Endometrial microvascular endothelial cells (primary cell): ENCODE measurements around the gene SLC1A2. TPM values are rescaled to one million over a fixed set of nuclear protein-coding genes. Genes with fewer than 3 reads are reported as not detected.

Source experiments
- in situ Hi-C: cut with HindIII; loops from 2 replicates; pipeline ENCODE4 v1.10.0; 2017; ENCODE audit warnings: low sequenced_read_pairs, low pct_unique_long_range_greater_than_20kb; ENCODE audit errors: inconsistent ontology term
- total RNA-seq: library from RNA; depleted of rRNA; stranded (reverse); fragments of >200 nt; gene quantifications from one replicate; pipeline ENCODE4 v1.2.3, GENCODE V29; 2015; ENCODE audit errors: inconsistent ontology term

Gene SLC1A2
- total RNA-seq, 1 donor from 2014 or later, result not detected

DNA sequence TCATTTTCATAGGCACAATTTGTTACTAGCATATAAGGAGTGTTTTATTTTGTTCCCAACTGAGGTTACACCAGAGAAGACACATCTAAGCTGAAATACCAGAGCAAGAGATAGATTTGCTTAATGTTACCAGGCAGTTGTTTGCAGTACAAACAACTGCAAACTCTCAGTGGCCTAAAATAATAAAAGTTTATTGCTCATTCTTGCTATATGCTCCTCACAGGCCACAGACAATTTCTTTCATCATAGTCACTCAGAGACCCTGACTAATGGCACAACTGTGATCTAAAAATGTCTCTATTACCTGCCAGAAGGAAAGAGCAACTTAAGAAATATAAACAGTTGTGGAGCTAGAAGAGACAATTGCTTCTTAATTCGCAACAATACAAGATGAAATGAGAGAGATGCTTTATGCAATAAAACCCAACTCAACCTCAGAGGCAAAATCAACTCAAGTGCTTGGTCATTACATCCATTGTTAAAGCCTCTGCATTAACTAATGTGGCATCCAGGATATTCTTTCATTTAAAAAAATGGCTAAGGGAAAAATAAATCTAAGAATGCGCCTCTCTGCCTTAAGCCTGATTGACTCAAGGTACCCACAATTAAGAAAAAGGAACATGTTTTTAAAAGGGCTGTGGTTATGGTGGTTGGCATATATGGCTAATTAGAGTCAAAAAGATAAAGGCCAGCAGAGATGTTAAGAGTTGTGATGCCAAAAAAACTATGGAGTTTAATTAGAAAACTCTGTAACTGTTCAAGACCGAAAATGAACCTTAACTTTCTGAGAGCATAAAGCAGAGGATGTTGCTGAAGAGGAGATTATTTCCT is 176.7 kb downstream of the SLC1A2 start:
- in situ Hi-C loops, result no loop called here

DNA sequence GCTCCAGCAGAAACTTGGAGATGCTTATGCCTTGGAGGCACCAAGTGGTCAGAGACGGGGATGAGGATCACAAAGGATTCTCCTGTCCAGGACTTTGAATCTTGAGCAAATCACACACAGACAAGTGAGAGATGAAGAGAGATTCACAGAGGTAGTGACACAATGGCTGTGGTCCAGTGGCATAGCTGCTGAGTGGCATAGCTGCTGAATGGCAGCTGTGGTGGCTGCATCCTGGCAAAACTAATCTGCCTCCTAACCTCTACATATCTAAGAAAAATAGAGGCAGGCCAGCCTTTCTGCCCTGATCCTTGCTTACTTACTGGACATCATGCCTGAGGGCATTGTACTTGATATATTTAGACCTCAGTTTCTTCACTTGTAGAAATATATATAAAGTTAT is 177.8 kb downstream of the SLC1A2 start:
- in situ Hi-C loops, result no loop called here

DNA sequence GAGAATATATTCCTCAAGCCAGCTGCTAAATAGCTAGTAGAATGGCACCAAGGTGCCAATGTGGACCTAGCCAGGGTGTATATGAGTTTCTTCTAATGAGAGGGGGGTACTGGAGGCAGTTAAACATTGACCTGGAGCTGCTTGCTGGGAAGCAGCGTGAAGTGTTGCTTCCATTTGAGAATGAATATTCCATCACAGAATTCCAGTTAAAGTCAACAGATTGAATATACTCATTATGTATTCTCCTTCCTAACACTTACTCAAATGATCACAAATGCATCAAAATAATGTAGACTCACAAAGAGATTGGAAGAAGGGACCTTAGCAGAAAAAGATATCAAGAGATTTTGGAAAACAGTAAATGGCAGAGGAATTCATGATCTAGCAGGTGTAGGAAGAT is 178.3 kb downstream of the SLC1A2 start:
- in situ Hi-C loops, result no loop called here

DNA sequence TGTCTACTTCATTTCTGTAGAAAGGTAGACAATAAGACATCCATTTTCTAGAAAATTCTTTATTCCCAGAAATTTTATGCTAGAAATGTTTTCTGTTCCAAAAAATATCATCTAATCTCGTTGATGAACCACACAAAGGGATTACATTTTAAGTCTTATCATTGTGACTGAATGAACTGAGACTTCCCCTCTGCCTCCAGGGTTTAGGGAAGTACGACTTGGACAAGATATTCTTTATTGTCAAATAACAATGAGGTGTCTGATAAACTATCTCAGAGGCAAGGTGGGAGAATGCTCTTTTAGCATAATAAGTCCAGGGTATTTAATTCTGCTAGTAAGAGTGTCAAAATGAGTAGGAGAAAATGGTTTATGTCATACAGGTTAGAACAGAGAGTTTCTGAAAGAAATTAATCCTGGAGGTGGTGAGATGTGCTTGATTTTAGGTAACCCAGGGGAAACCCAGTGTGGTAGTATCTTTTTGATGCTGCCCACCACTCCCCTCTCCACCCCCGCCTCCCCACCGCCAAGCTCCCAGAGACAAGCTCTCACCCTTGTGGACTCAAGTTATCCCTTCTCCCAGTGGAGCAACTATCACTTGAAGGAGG is 179.8 kb downstream of the SLC1A2 start:
- in situ Hi-C loops, result no loop called here

DNA sequence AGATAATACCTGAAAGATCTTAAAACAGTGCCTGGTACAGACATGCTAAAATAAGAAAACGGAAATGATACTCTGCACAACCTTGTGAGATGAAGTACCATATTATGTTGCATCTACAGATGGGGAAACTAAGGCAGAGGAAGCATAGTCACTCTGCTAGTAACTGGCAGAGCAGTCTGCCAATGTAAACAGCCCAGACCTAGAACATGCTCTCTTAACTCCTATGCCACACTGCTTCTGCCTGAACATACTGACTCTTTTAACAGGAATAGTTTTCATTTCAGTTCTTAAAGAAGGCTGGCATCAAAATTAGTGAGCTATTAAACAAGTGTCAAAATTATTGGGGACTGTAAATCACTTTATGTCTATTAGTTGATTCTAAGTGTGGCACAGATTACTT is 180.5 kb downstream of the SLC1A2 start:
- in situ Hi-C loops, result no loop called here

DNA sequence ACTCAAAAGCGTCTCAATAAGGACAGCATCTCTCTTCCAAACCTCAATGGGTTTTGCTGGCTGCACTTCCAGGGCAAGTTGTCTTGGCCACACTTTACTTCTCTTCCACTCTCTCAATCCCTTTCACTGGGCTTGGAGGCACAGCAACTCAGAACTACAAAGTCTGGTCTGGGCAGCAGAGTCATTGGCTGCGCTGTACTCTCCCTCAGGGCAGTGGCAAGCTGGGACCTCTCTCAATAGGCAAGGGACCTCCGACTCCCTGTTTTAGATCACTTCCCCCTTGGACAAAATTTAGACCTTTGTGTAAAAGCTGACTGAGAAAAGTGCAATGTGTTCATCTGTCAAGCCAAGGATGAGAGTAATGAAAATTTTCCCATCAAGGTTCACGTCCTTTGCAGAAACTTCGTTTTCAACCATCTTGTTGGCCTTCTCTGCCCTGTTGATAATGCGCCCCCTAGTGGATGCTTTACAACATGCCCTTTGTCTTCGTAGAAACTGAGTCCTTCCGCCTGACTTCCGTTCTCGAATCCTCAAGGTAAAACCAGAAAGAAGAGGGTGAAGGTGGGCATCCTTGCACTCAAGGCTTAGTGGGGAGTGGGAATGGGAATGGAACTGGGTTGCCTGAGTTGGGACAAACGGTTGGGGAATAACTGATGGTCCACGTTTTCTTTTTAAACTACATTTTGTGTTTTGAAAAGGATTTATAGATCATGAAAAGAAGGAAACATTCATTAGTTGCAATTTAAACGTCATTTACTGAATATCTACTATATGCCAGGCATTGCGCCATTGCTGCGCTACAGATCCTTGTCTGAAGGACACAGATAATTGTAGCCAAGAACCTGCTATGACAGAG is 181.3 kb downstream of the SLC1A2 start:
- in situ Hi-C loops, result no loop called here

DNA sequence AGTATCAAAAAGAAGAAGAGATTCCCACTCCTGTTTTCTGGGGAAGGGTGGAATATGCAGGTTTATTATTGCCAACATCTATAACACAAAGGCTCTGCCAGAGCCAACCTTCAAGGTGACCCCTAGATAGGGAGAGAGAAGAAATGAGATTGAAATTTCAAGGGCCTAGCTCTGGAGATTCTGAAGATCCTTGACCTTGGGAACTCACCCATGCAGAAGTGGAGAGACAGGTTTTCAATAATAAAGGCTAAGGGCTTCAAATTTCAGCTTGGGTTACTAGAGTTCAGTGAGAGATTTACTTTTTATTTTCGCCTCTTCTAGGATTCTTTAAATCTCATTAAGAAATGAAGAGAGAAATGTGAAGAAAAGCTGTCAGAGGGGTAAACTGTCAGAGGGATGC is 182.0 kb downstream of the SLC1A2 start:
- in situ Hi-C loops, result no loop called here

DNA sequence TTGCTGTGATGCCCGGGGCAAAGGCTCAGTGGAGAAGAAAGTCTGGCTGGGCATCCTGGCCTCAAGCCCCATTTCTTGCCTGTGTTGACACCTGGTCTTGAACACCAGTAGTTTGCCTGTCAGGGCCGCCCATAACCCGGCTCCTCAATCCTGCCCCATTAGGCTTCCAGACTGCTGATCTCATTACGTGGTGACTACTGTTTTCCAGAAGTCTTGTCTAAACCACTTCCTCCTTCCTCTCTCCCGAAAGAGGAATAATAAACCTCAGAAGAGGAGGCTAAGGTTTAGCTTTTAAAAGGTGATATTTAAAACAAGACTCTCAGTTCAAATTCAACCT is 182.7 kb downstream of the SLC1A2 start:
- in situ Hi-C loops, result no loop called here

DNA sequence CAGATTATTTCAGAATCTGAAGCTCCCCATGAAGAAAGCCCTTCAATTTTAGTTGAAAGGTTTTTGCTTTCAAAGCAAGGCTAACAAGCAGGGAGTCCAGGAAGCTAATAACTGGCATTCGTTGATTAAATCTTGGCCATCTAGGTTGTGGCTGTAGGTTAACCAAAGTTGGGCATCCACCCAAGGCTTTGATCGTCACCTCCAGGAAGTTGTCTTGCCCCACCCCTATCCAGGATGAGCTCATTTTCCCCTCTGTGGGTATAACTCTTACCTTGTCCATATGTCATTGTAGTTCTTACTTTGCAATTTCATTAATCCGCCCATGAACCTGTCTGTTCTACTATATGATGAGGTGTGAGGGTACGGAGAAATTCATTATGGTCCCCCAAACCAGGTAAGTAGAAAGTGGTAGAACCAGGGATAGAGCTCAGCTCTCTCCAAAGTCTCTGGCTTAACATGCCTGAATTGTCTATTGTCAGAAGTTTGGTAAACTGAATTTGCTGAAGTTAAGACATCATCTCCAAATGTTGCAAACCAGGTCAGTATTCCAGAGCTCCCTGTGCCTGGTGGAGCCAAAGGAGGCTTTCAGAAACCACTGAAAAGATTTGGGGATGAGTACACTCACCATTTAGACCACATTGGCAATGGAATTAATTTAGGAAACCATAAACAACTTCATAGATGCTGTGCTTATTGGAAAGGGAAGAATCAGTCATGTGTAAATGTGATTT is 183.3 kb downstream of the SLC1A2 start:
- in situ Hi-C loops, result no loop called here

DNA sequence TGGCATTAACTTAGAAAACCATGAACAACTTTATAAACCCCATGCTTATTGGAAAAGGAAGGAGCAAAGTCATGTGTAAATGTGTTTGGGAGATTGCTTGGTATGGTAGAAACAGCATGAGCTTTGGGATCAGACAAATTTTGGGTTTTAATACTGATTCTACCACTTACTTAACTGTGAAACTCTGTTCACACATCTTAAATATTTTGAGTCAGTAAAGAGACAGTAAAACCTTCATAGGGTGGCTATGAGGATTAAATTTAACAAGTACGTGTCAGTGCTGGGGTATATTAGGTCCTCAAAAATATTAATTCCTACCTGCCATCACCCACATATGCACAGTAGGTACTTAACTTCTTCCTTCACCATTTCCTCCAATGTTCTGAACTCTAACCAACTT is 183.9 kb downstream of the SLC1A2 start:
- in situ Hi-C loops, result no loop called here

DNA sequence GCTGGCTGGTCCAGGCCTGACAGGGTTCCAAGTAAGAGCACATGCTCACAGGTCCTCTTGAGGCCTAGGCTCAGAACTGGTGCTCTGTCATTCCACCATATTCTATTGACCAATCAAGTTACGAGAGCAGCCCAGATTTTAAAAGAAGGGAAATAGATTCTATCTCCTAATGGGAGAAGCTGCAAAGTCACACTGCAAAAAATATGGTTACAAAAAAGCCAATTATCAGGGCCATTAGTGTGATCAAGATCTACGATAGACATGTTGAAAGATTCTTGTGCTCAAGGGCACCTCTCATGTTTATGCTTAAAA is 184.2 kb downstream of the SLC1A2 start:
- in situ Hi-C loops, result no loop called here

DNA sequence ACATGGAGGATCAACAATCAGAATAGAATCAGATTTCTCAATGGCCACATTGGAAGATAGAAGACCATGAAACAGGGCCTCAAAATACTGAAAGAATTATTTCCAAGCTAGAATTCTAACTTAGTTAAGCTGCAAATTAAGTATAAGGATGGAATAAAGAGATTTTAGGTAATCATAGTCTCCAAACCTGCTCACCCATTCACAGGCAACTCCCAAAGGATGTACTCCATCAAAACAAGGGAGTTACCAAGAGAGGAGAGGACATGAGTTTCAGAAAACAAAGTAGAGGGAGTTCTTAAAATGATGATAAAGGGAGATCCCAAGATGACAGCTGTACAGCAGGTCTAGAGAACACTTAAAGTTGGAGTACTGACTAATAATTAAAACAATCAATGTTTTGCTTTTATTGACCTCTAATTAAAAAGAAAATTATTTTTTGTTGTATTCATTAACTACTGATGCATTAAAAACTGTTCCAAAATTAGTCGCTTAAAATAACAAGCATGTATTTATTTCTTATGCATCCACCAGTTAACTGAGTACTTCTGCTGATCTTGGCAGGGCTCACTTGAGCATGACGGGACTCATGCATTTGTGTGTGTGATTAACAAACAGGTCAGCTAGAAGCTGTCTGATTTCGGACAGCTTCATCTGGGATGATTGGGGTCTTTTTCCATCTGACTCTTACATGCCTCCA is 184.8 kb downstream of the SLC1A2 start:
- in situ Hi-C loops, result no loop called here

DNA sequence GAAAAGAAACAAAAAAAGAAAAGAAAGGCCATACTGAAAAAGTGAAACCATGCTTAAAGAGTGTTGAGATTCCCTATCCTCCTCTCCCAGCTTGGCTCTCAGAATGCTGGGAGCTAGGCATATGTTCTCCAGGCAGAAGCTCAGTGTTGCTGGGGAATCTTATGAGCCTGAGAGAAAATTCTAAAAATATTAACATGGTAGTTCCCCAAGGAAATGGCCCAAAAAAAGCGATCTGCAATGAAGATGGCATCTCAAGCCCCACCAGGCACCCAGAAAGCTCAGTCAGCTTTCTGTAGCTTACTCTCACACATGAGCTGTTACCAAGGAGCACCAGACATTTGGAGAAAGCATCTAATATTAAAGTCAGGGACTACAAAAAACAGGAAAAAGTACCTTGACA is 185.8 kb downstream of the SLC1A2 start:
- in situ Hi-C loops, result no loop called here

DNA sequence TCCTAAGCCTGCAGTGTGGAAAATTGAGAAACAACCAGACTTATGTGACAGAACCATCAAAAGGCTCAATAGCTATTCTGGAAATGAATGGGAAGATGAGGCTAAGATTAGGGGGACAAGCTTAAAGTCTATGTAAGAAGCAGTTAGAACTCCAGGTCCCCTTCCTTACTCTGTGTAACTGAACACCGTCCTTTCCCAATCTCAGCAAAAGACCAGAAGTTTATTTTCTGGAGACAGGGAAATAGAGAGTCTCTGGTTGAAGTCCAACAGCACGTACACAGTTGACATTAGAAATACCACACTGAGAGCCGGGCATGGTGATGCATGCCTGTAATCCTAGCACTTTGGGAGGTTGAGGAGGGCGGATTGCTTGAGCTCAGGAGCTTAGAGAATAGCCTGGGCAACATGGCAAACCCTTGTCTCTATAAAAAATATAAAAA is 186.4 kb downstream of the SLC1A2 start:
- in situ Hi-C loops, result no loop called here

DNA sequence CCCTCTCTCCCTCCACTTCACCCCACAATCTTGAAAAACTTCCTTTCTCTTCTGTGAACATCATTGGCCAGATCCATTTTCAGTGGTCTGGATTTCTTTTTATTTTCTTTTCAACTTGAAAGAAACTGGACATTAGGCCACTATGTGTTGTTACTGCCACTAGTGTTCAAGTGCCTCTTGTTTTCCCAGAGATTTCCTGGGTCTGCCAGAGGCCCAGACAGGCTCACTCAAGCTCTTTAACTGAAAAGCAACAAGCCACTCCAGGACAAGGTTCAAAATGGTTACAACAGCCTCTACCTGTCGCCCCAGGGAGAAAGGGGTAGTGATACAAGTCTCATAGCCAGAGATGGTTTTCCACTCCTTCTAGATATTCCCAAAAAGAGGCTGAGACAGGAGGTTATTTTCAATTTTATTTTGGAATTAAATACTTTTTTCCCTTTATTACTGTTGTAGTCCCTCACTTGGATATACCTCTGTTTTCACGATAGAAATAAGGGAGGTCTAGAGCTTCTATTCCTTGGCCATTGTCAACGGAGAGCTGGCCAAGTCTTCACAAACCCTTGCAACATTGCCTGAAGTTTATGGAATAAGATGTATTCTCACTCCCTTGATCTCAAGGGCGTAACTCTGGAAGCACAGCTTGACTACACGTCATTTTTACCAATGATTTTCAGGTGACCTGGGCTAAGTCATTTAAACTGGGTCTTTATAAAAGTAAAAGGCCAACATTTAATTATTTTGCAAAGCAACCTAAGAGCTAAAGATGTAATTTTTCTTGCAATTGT is 188.1 kb downstream of the SLC1A2 start:
- in situ Hi-C loops, result no loop called here

DNA sequence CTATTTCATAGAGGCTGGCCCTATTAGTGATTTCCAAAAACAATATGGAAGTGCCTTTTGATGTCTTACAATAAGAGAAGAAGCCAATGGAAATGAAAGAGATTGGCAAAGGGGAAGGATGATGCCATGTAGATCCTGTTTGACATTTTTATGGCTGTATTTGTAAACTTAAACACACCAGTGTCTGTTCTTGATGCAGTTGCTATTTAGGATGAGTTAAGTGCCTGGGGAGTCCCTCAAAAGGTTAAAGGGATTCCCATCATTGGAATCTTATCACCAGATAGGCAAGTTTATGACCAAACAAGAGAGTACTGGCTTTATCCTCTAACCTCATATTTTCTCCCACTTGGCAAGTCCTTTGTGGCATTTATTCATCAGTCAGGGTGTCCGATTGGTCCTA is 189.0 kb downstream of the SLC1A2 start:
- in situ Hi-C loops, result no loop called here

DNA sequence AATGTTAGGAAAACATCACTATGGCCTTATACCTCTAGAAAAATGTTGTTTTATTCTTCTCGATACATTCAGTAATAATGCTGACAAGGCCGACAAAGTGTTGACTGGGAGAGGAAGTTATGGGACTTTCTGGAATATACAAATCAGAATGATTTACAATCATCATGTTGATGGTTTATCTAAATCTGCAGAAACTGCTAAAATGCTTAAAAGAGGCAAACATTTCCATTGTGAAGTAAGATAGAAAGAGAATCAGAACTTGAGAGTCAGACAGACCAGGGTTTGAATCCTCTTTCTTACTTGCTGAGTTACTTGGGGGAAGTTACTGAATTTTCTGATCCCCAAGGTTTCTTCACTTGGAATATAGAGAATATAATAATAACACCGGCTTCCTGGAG is 191.0 kb downstream of the SLC1A2 start:
- in situ Hi-C loops, result no loop called here
